GM12878 (cell line): ENCODE results near the gene HHAT. TPM values are rescaled to one million over a fixed set of nuclear protein-coding genes. Genes with fewer than 3 reads are reported as not detected.

ENCODE experiments used
- ATAC-seq: fragments of 200-7000 bp; cut with Tn5 transposase; 3 replicates; pipeline ENCODE4 v1.9.1; 2020; ENCODE audit warnings: mild to moderate bottlenecking, moderate library complexity
- BruUV-seq: library from RNA; stranded (reverse); fragments of 400-500 nt; replicated peaks from 2 replicates; lab custom pipeline; 2021; lab: Mats Ljungman, UMichigan
- CTCF ChIA-PET: fragments of 300-600 bp; sonication (Branson Sonifier 250); formaldehyde crosslinking; extraction: SDS; loops from one replicate; lab custom pipeline; 2021; ENCODE audit warnings: inconsistent platforms; lab: Yijun Ruan, JAX
- POLR2A ChIA-PET: fragments of 350-600 bp; formaldehyde crosslinking; extraction: SDS; loops from one replicate; lab custom pipeline; 2021; ENCODE audit warnings: inconsistent platforms; lab: Charles Lee
- RAD21 ChIA-PET: fragments of 300-600 bp; sonication (Branson Sonifier 250); formaldehyde crosslinking; loops from one replicate; lab custom pipeline; 2023; ENCODE audit warnings: antibody characterized with exemption; ENCODE audit not compliant: unreplicated experiment; lab: Charles Lee
- SMC1A ChIA-PET: fragments of 300-600 bp; sonication (Branson Sonifier 250); formaldehyde crosslinking; loops from one replicate; lab custom pipeline; 2023; ENCODE audit not compliant: unreplicated experiment, uncharacterized antibody; lab: Charles Lee
- DNase-seq: peaks from one replicate; pipeline ENCODE4 v3.0.0-alpha.2; 2011; ENCODE audit warnings: low read depth, low spot score
- FAIRE-seq: peaks from 3 replicates; lab custom pipeline; 2011; peaks lifted over from hg19 to GRCh38; lab: Jason Lieb, UNC
- H2AFZ ChIP-seq: 2 replicates; pipeline ENCODE4 v1.6.0; 2011; ENCODE audit warnings: low read depth, low read length, control low read depth; ENCODE audit not compliant: control insufficient read depth
- H3K27ac ChIP-seq: 2 replicates; pipeline ENCODE4 v1.5.1; 2011; ENCODE audit warnings: control low read depth; ENCODE audit not compliant: control insufficient read depth, insufficient read depth
- H3K27me3 ChIP-seq, 2 experiments: replicated peaks in 1 of 2; 2 replicates each; pipeline versions ENCODE4 v1.6.0 to v1.6.1; 2011; ENCODE audit warnings: low read length in 1 of 2; ENCODE audit not compliant: control insufficient read depth in 2 of 2, insufficient read depth in 2 of 2
- H3K36me3 ChIP-seq, 2 experiments: 2 replicates each; pipeline ENCODE4 v1.5.1; 2011; ENCODE audit warnings: low read length in 1 of 2; ENCODE audit not compliant: control insufficient read depth in 2 of 2, insufficient read depth in 2 of 2
- H3K4me1 ChIP-seq: 2 replicates; pipeline ENCODE4 v1.6.1; 2011; ENCODE audit warnings: mild to moderate bottlenecking, low read length, moderate library complexity, mixed read lengths; ENCODE audit not compliant: control insufficient read depth, insufficient read depth
- H3K4me2 ChIP-seq: 2 replicates; pipeline ENCODE4 v1.6.0; 2011; ENCODE audit warnings: control low read depth; ENCODE audit not compliant: control insufficient read depth, insufficient read depth
- H3K4me3 ChIP-seq: fragments of 200-600 bp; sonication (generic); 2 replicates; pipeline ENCODE4 v1.5.1; 2016
- H3K79me2 ChIP-seq: 2 replicates; pipeline ENCODE4 v1.6.0; 2011; ENCODE audit warnings: low read length; ENCODE audit not compliant: control insufficient read depth, insufficient read depth
- H3K9ac ChIP-seq: 2 replicates; pipeline ENCODE4 v1.8.0; 2011; ENCODE audit warnings: low read length, control low read depth, mixed read lengths; ENCODE audit not compliant: control insufficient read depth, insufficient read depth
- H3K9me3 ChIP-seq: replicated peaks from 3 replicates; pipeline ENCODE4 v1.5.1; 2011; ENCODE audit warnings: mild to moderate bottlenecking, low read length; ENCODE audit not compliant: control insufficient read depth, insufficient read depth
- H4K20me1 ChIP-seq: 2 replicates; pipeline ENCODE4 v1.6.0; 2011; ENCODE audit not compliant: control insufficient read depth, insufficient read depth
- BCL11A ChIP-seq: IDR thresholded peaks from 2 replicates; pipeline ENCODE4 v1.6.1; 2011; ENCODE audit warnings: low read depth, low read length
- BHLHE40 ChIP-seq, 2 experiments: fragments of 450-650 bp in 1 of 2; IDR thresholded peaks; 2 replicates each; pipeline ENCODE4 v1.6.1; 2011 to 2017; ENCODE audit warnings: low read depth in 2 of 2, borderline replicate concordance in 1 of 2, improper control_type of control experiment in 1 of 2, low read length in 1 of 2, mild to moderate bottlenecking in 1 of 2
- BMI1 ChIP-seq: fragments of 450-650 bp; IDR thresholded peaks from 2 replicates; pipeline ENCODE4 v1.6.1; 2016; ENCODE audit warnings: mild to moderate bottlenecking, moderate library complexity, borderline replicate concordance
- DPF2 ChIP-seq: fragments of 450-650 bp; IDR thresholded peaks from 2 replicates; pipeline ENCODE4 v1.6.1; 2017; ENCODE audit warnings: mild to moderate bottlenecking
- IKZF1 ChIP-seq: fragments of 450-650 bp; conservative IDR thresholded peaks from 2 replicates; pipeline ENCODE4 v1.6.1; 2017; ENCODE audit warnings: antibody characterized with exemption, mild to moderate bottlenecking
- MTA2 ChIP-seq: fragments of 450-650 bp; IDR thresholded peaks from 2 replicates; pipeline ENCODE4 v1.6.1; 2016; ENCODE audit warnings: low read depth, mild to moderate bottlenecking, moderate library complexity
- NBN ChIP-seq: fragments of 450-650 bp; IDR thresholded peaks from 2 replicates; pipeline ENCODE4 v1.6.1; 2016
- NR2F1 ChIP-seq: fragments of 450-650 bp; conservative IDR thresholded peaks from 2 replicates; pipeline ENCODE4 v1.6.1; 2017; ENCODE audit warnings: mild to moderate bottlenecking
- POU2F2 ChIP-seq: IDR thresholded peaks from 3 replicates; pipeline ENCODE4 v1.6.1; 2011; ENCODE audit warnings: low read depth, mild to moderate bottlenecking, low read length, borderline replicate concordance
- RCOR1 ChIP-seq: conservative IDR thresholded peaks from 2 replicates; pipeline ENCODE4 v1.6.1; 2012; ENCODE audit warnings: low read depth, low read length, improper control_type of control experiment
- YY1 ChIP-seq: IDR thresholded peaks from 2 replicates; pipeline ENCODE4 v1.6.1; 2011; ENCODE audit warnings: low read depth, mild to moderate bottlenecking, low read length
- WGBS: methylation state at CpG from one replicate; pipeline ENCODE4 v1.1.6; 2016; ENCODE audit warnings: low lambda C conversion rate; ENCODE audit not compliant: insufficient replicate concordance, insufficient coverage; ENCODE audit errors: missing lambda C conversion rate; 5-methylcytosine and 5-hydroxymethylcytosine counted together
- in situ Hi-C: fragments of 300-500 bp; cut with MboI; formaldehyde crosslinking; loops from 9 replicates; pipeline ENCODE4 v1.14.3; 2018; ENCODE audit warnings: mixed read lengths
- intact Hi-C: fragments of 100-400 bp; cut with micrococcal nuclease; formaldehyde crosslinking; loops from one replicate; pipeline ENCODE4 v1.14.2; 2022; ENCODE audit not compliant: unreplicated experiment
- polyA plus RNA-seq, 11 experiments: library from polyadenylated mRNA; depleted of rRNA in 4 of 11; unstranded in 6 of 11; stranded (reverse) in 5 of 11; fragments of >200 nt; fragmentation: Nextera tagmentation in 4 of 11; fragmentation: Illumina TruSeq in 1 of 11; extraction: Ambion mirVana in 4 of 11; extraction: Trizol in 1 of 11; gene quantifications; 1 replicate in 1 of 11; 2 replicates in 10 of 11; pipeline versions ENCODE4 v1.2.1 to v1.2.3, GENCODE V29; 2011 to 2016; ENCODE audit warnings: inconsistent platforms in 2 of 11, missing spikeins in 2 of 11, low read depth in 1 of 11
- total RNA-seq, 4 experiments: library from RNA; depleted of rRNA in 3 of 4; stranded (reverse); fragments of >200 nt in 3 of 4; fragmentation: Illumina TruSeq in 1 of 4; extraction: Trizol in 1 of 4; gene quantifications; 2 replicates each; pipeline versions ENCODE4 v1.2.1 to v1.2.3, GENCODE V29; 2013 to 2021
- TF ChIP-seq, protein P1 (sequence below): fragments of 450-650 bp; IDR thresholded peaks from 2 replicates; pipeline ENCODE4 v1.6.1; 2017; ENCODE audit warnings: antibody characterized with exemption, mild to moderate bottlenecking, moderate library complexity
- TF ChIP-seq, protein P2 (sequence below): fragments of 450-650 bp; IDR thresholded peaks from 2 replicates; pipeline ENCODE4 v1.6.1; 2018; ENCODE audit warnings: borderline replicate concordance, mild to moderate bottlenecking; ENCODE audit not compliant: partially characterized antibody

Gene HHAT
- total and polyA plus RNA-seq, 10 of the 15 experiments (the other 5 are each of a cell fraction or from before 2014, with no cell fraction given) = 1.2 to 37.6 (median 2.6) TPM

DNA sequence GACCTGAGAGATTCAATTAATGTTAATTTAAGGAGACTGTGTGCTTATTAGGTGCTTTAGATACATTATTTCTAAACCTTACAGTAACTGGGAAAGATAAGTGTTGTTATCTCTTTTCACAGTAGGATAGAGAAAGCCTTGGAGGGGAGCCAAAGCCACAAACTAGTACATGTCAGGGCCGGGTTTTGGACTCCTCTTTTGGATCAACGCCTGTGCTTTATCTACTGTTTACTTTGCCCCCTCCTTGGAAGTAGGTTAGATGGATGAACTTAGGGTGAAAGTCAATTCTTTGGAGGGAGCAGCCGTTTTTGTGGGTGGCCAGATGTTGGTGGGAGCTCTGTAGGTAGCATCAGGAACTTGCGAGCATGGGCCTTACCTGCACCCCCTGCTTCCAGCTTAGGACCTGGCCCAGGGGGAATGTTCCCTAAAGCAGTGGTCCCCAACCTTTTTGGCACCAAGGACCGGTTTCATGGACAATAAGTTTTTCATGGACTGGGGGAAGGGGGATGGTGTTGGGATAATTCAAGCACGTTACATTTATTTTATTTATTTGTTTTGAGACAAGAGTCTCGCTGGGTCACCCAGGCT, 1.7 kb downstream of the HHAT start:
- Histone ChIP-seq H3K9me3 (no peaks in the 10 kb centered on the region; the same call in 2 of the 3 replicates), H3K36me3 (no peaks in the 10 kb centered on the region), H4K20me1 (no peaks in the 10 kb centered on the region)
- CTCF ChIA-PET = interaction anchor here (1.0 to 7.0 kb wide), 10 partner anchors 11 to 574 kb away, joined by 3 to 28 read pairs (median 6); partner anchors contain the start of gene TRAF3IP3
- BruUV-seq = no TSS peak
- no peak for TF ChIP-seq DPF2
- TF ChIP-seq MTA2 = no peak
- no peak for TF ChIP-seq BMI1
- no peak for TF ChIP-seq IKZF1
- TF ChIP-seq NBN = no peak
- TF ChIP-seq NR2F1 = no peak
- TF ChIP-seq, protein P1, sequence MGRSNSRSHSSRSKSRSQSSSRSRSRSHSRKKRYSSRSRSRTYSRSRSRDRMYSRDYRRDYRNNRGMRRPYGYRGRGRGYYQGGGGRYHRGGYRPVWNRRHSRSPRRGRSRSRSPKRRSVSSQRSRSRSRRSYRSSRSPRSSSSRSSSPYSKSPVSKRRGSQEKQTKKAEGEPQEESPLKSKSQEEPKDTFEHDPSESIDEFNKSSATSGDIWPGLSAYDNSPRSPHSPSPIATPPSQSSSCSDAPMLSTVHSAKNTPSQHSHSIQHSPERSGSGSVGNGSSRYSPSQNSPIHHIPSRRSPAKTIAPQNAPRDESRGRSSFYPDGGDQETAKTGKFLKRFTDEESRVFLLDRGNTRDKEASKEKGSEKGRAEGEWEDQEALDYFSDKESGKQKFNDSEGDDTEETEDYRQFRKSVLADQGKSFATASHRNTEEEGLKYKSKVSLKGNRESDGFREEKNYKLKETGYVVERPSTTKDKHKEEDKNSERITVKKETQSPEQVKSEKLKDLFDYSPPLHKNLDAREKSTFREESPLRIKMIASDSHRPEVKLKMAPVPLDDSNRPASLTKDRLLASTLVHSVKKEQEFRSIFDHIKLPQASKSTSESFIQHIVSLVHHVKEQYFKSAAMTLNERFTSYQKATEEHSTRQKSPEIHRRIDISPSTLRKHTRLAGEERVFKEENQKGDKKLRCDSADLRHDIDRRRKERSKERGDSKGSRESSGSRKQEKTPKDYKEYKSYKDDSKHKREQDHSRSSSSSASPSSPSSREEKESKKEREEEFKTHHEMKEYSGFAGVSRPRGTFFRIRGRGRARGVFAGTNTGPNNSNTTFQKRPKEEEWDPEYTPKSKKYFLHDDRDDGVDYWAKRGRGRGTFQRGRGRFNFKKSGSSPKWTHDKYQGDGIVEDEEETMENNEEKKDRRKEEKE = no peak
- no peak for TF ChIP-seq YY1
- no peak for TF ChIP-seq RCOR1
- TF ChIP-seq, protein P2, sequence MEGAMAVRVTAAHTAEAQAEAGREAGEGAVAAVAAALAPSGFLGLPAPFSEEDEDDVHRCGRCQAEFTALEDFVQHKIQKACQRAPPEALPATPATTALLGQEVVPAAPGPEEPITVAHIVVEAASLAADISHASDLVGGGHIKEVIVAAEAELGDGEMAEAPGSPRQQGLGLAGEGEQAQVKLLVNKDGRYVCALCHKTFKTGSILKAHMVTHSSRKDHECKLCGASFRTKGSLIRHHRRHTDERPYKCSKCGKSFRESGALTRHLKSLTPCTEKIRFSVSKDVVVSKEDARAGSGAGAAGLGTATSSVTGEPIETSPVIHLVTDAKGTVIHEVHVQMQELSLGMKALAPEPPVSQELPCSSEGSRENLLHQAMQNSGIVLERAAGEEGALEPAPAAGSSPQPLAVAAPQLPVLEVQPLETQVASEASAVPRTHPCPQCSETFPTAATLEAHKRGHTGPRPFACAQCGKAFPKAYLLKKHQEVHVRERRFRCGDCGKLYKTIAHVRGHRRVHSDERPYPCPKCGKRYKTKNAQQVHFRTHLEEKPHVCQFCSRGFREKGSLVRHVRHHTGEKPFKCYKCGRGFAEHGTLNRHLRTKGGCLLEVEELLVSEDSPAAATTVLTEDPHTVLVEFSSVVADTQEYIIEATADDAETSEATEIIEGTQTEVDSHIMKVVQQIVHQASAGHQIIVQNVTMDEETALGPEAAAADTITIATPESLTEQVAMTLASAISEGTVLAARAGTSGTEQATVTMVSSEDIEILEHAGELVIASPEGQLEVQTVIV = no peak
- no peak for TF ChIP-seq BCL11A
- no peak for TF ChIP-seq POU2F2
- TF ChIP-seq BHLHE40 (IDR thresholded peaks at IDR 0.05; ENCODE audit: borderline replicate concordance in 1 of 2, low read depth in 2 of 2, low read length in 1 of 2) = no peak
- TF ChIP-seq, all 136 proteins: peak for 0
- Histone ChIP-seq H3K4me1 (peaks cover 26% of the 10 kb centered on the region), H3K27me3 (no peaks in the 10 kb centered on the region), H3K4me2 (no peak overlapping the region), H3K4me3 (no peak overlapping the region), H3K9ac (no peak overlapping the region), H3K79me2 (no peaks in the 10 kb centered on the region), H2AFZ (no peak overlapping the region), H3K27ac (no peak overlapping the region)
- in situ Hi-C loops (no loop called here), intact Hi-C loops (loop anchor here (10.0 kb wide), 1 partner anchor 576 kb away; the partner anchor contains the start of gene TRAF3IP3)
- ATAC-seq (no peak), DNase-seq (no peak), FAIRE-seq (no peak)
- ChIA-PET SMC1A (interaction anchor here (1.0 to 11.8 kb wide), 7 partner anchors 13 to 72 kb away, joined by 3 to 199 read pairs (median 4); no protein-coding TSS in a partner anchor), POLR2A (interaction anchor here (0.7 to 3.1 kb wide), 6 partner anchors 11 to 65 kb away, joined by 3 to 17 read pairs (median 4); no protein-coding TSS in a partner anchor), RAD21 (interaction anchor here (0.6 to 7.8 kb wide), 7 partner anchors 13 to 70 kb away, joined by 3 to 82 read pairs (median 5); no protein-coding TSS in a partner anchor)
- 85% methylated on average over 7 of the region's 7 CpGs for WGBS
